Activated CD4-positive, CD25-positive, alpha-beta regulatory T cell (primary cell): Measurements from ENCODE around the gene QKI.

Experiments
- DNase-seq, 4 experiments: peaks; one replicate each; lab custom pipeline; 2025; lab: John Stamatoyannopoulos, UW

Gene QKI

GRCh38 chr6:163486821-163487220 lies 72.3 kb downstream of the QKI start:
- no peak for DNase-seq

- DNase-seq = no peak
Observed at GRCh38 chr6:163487606-163488005, 73.1 kb downstream of the QKI start.

- DNase-seq = no peak
Observed at GRCh38 chr6:163489584-163489983, 75.1 kb downstream of the QKI start.

- no peak for DNase-seq
Observed at GRCh38 chr6:163490826-163491577, 76.5 kb downstream of the QKI start.

- DNase-seq = no peak
Observed at GRCh38 chr6:163491737-163492300, 77.3 kb downstream of the QKI start.

GRCh38 chr6:163494279-163494727 lies 79.8 kb downstream of the QKI start:
- no peak for DNase-seq

- no peak for DNase-seq
Observed at GRCh38 chr6:163496205-163496604, 81.7 kb downstream of the QKI start.

- DNase-seq = no peak
Observed at GRCh38 chr6:163500105-163500504, 85.6 kb downstream of the QKI start.

GRCh38 chr6:163501026-163501425 lies 86.5 kb downstream of the QKI start:
- DNase-seq = no peak

GRCh38 chr6:163501439-163501838 lies 86.9 kb downstream of the QKI start:
- no peak for DNase-seq

- DNase-seq = no peak
Observed at GRCh38 chr6:163504984-163505640, 90.6 kb downstream of the QKI start.

- no peak for DNase-seq
Observed at GRCh38 chr6:163507965-163508364, 93.4 kb downstream of the QKI start.

GRCh38 chr6:163513003-163513402 lies 98.5 kb downstream of the QKI start:
- no peak for DNase-seq

- no peak for DNase-seq
Observed at GRCh38 chr6:163513570-163514166, 99.2 kb downstream of the QKI start.

- no peak for DNase-seq
Observed at GRCh38 chr6:163516908-163517307, 102.4 kb downstream of the QKI start.

GRCh38 chr6:163520956-163521355 lies 106.4 kb downstream of the QKI start:
- no peak for DNase-seq

GRCh38 chr6:163522033-163522432 lies 107.5 kb downstream of the QKI start:
- DNase-seq = no peak

- no peak for DNase-seq
Observed at GRCh38 chr6:163525926-163526325, 111.4 kb downstream of the QKI start.

GRCh38 chr6:163526346-163526745 lies 111.8 kb downstream of the QKI start:
- no peak for DNase-seq

GRCh38 chr6:163527291-163527690 lies 112.8 kb downstream of the QKI start:
- DNase-seq = no peak

GRCh38 chr6:163529605-163530004 lies 115.1 kb downstream of the QKI start:
- DNase-seq = no peak

- DNase-seq = no peak
Observed at GRCh38 chr6:163530406-163530805, 115.9 kb downstream of the QKI start.

GRCh38 chr6:163531122-163531521 lies 116.6 kb downstream of the QKI start:
- no peak for DNase-seq
